GF-D8 (cell line): Measurements from ENCODE around the gene CARD10.
"Not testable (repeated sequence)": the region's sequence is repeated elsewhere in the genome, so short reads cannot be mapped to it uniquely, and the experiment has no call there.

Experiments used
- DNase-seq: peaks from one replicate; lab custom pipeline; 2025; lab: John Stamatoyannopoulos, UW

The CARD10 gene

DNA sequence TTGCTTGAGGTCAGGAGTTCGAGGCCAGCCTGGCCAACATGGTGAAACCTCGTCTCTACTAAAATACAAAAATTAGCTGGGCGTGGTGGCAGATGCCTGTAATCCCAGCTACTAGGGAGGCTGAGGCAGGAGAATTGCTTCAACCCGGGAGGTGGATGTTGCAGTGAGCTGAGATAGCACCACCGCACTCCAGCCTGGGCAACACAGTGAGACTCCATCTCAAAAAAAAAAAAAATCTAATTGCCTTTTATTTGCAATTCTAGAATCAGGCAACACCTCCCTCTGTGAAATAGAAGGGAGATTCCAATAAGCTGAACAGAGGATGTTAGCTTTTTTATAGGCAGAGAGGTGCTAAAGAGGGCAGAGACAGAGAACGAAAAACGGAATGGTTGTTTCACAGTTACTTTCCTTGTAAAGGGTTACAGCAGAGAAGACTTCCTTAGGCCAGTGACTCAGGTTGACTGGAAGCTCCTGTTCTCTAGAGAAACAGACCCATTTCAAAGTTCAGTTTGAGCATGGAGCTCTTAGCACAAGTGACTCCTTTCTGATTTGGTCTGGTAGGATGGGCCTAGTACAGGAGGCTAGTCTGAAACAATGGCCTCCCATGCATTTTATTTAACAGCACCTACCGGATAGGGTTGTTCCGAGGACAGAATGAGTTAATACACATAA lies 8.0 kb upstream of the CARD10 start:
- not testable (repeated sequence) for DNase-seq

DNA sequence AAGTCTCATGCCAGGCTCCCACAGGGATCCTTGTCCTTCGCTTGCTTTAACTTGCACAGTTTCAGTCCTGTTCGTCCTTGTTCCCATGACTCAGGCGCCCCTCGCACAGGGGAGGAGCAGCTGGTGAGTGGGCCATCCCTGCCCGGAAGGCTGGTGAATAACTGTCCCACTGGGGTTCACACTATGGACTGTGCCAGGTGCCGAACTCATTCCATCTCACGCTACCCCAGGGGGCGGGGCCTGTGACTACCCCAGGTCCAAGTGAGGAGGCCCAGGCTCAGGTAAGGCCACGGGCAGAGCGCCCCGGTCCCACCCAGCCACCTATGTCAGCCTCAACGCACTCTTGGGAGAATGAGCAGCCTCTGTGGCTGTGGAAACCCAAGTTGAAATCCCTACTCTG lies 7.2 kb upstream of the CARD10 start:
- no peak for DNase-seq

DNA sequence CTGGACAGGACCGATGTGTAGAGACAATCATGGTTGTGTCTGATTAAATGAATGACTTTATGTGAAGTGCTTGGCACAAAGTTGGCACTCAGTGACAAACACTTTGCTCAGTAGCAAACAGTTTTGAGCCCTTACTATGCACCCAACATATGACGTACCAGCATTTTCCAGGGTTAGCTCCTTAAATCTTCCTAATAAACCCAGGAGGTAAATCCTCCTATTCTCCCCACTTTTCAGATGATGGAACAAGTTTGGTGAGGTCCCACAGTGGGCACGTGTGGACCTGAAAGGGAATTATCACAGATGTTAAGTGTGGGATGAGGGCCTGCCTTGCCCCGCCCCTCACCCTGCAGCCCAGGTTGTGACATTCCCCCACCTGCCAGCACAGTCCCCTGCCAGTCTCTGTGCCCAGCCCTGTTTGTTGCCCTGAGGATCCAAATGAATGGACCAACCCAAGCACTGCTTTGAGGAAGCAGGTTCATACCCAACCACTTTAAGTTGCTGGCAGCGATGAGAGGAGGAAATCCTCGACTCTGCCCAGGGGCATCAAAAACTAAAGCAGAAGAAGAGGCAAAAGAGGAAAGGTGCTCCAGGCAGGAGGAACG lies 6.6 kb upstream of the CARD10 start:
- no peak for DNase-seq

DNA sequence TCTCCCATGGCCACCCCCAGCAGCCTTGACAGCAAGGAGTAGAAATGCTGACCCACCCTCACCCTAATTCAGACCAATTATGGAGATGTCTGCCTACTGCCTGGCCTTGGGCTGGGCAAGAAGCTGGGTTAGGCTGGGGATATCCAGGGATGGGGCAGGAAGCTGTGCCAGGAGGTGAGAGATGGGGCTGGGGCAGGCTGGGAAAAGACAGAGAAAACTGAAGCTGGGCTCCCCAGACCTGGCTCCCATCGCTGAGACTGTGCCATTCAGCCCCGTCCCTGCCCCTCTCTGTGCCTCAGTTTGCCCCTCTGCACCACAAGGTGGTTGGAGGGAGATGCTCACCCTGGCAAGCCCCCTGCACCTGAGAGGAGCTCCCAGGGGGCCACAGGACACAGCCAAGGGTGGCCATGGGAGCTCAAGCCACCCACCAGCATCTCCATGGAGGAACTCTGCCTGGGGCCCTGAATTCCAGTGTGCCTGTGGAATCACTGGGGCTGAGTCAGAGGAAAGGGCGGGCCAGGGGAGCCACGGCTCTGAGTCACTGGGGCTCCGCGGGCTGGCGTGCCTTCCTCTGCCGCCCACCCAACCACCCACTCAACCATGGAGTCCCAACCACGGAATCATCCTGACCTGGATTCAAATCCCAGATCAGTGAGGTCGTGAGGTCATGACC lies 6.0 kb upstream of the CARD10 start:
- DNase-seq = no peak

DNA sequence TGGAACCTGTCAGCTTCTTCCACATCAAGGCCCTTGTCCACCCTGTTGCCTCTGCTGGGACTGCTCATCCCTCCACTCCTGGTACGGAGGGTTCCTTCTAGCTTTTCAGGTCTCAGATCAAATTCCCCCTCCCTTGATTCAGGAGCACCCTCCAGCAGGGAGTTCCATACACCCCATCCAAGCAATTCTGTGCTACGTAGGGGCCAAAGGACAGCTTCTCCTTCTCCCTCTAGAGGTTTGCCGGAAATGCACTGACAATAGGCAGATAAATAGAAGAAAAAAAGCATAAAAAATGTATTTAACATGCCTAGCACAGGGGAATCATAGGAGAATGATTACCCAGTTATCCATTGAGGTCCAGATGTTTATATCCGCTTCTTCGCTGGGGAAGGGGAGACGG lies 3.3 kb upstream of the CARD10 start:
- no peak for DNase-seq

DNA sequence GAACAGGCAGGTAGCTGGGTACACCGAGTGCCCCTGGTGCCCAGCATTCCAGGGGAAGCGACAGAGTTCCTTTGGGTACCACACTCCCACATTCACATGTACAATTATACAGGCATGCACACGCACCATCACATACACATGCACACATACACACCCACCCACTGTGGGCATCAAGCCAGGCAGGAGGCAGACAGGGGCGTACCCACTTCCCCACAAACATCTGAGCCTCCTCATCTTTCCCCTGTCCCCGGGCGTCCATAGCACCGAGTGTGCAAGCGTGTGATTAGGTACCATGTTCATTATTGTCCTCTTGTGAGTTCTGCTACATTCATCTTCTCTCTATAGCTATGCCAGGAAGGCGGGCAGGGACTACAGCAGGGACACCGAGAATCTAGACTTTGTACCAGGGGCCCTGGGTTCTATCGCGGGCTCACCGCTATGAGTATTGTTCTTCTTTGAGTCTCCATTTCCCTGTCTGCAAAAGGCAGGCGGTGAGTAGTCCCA lies 2.1 kb upstream of the CARD10 start:
- DNase-seq = no peak

DNA sequence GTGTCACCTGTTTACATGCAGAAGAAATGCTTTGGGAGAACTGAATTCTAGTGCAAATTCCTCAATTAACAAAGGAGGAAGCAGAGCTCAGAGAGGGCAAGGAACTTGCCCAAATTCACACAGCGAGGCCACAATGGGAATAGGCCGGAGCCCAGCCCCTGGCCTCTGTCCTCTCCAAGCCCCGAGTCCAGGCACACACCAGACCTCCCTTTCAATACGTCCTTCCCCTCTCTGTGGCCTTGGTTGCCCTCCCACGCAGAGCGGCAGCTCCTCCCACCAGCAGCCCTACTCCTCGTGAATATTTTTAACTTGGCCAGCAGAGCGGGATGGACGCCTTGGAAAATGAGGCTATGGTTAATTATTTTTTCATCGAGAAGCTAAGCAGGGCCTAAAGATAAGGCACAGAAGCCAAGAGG lies 1.6 kb upstream of the CARD10 start:
- DNase-seq = no peak

DNA sequence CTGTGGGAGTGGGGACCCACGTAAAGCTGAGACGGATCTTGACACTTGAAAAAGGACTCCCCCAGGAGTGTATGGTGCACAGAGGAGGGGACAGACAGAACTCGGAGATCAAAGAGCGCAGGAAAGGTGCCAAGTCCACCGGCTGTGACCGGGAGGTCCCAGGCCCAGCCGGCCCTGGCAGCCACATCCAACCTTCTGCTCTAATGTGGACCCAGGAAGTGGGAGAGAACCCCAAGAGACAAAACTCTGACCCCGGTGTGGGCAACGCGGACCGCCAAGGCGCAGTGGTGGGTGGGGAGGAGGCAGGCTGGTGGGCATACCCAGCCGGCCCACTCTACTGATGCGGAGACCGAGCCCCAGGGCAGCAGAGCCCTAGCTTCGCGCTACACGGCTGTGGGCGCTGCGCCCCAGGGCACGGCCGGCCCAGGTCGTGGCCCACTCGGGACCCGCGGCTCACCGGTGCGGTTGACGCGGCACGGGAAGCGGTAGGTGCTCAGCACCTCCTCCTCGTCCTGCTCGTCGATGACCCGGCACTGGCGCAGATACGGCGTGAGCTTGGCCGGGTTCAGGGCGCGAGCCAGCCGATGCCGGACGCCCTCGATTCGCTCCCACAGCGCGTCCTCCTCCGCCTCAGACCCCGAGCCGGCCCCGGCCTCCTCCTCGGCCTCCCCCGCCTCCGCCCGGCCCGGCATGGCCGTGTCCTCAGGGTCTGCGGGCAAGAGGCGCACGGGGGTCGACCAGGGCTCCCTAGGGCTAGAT lies 527 bp downstream of the CARD10 start:
- DNase-seq = no peak

DNA sequence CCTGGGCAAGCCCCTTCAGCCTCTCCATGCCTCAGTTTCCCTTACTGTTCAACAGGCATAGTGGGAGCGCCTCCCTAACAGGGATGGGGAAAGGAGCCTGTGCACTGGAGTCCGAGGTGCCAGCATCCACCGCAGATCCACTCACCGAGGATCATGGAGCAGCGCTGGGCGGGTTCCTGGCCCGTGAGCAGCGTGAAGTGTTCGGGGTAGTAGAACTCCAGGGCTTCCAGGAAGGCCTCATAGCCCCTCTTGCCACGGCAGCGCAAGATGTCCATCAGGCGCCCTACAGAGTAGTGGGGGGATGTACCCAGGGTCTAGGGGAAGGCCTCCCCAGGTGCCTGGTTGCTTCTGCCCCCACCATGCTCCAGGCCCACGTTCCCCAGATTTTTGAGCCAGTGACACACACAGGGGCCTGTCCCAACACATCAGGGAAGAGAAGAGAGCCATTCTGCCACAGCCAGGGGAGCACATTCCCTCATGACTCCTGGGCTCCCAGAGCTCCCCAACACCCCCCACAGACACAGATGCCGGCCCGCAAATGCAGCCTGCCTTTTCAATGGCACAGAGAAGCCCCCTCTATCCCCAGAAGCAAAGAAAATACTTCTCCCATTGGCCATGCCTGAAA lies 1.3 kb downstream of the CARD10 start:
- DNase-seq = no peak

DNA sequence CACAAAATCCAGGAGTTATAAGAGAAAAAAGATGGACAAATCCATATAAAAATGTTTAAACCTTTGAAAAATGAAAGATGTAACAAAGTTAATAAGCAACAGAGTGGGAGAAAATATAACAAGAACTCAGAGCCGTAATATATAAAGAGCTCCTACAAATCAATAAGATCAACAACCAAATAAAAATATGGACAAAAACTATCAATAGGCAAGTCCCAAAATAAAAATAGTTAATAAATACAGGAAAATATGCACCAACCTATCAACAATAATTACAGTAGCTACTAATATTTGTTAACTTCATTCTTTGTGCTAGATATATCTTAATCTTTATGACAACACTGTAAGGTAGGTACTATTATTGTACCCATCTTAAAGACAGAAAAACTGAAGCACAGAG lies 2.8 kb downstream of the CARD10 start:
- DNase-seq = no peak

DNA sequence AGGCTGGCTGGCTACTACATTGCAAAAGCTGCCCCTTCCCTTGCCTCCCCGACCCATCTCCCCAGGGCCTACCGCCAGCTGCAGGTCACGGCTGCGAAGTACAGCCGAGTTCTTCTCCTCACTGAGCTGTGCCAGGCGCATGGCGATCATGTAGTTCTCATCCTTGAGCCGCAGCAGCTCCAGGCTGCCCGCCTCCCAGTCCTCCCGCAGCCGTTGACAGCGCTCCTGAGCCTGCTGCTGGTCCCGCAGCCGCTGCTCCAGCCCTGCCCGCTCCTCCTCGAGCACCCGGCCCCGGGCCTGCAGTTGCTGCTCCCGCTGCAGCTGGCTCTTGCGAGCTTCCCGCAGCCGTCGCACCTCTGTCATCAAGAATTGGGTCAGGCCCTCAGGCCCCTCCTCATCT lies 3.3 kb downstream of the CARD10 start:
- DNase-seq = no peak

DNA sequence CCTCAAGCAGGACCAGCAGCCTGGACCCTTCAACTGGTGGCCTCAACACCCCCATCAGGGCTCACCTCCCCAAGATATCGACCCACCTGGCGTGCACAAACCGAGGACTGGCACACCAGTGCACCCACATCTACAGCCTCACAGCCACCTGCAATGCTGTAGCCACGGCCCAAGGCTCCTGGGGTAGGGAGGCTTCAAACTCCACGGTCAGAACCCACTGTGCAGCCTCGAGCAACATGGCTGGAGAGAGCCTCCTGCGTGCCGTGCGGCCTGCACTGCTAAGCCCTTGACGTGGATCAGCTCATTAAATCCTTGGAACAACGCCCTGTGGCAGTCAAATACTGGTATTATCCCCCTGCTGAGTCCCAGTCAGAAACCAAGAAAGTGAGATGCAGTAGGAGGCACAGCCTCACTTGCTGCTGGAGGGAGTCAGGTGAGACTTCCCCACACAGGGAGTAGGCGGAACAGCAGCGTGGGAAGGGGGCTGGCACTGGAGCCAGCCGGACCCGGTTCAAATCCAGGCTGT lies 4.6 kb downstream of the CARD10 start:
- DNase-seq = no peak

DNA sequence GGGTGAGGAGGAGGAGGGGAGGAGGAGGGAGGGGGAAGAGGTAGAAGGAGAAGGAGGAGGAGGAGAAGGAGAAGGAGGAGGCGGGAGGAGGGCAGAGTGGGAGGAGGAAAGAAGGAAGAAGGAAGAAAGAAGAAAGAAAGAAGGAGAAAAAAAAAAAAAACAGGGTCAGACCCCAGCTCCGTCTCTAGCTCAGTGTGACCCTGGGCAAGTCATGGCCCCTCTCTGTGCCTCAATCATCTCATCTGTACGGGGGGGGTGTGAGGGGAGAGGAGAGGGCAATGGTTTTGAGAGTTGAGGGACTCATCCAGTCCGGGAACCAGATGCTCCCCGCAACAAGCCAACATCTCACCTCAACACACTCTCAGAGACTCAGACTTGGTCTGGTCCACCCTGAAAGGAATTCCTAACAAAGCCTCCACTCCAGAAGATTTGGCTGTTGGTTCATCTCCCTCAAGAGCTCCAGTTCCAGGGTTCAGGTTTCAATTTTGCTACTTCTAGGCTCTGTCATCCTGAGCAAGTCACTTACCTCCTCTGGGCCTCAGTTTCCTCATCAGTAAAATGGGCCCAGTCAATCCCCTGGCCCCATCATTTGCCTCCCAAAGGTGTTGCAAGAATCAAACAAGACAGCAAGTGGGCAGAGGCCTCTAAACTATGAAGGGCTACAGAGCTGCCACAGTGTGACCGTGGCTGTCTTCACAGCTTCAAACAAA lies 7.7 kb downstream of the CARD10 start:
- no peak for DNase-seq

DNA sequence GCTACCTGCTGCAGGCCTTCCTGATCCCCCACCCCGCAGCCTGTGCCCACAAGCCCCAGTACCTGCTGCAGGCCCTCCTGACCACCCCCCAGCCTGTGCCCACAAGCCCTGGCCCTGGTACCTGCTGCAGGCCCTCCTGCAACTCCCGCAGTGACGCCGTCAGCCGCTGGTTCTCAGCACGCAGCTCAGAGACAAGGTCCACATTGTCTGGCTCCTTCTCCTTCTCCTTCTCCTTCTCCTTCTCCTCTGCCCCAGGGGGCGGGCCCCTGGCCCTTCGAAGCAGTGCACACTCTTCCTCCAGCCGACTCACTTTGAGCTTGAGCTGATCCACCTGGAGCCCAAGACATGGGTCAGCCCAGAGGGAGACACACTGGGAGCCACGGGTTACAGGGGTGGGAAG lies 9.1 kb downstream of the CARD10 start:
- DNase-seq = no peak

DNA sequence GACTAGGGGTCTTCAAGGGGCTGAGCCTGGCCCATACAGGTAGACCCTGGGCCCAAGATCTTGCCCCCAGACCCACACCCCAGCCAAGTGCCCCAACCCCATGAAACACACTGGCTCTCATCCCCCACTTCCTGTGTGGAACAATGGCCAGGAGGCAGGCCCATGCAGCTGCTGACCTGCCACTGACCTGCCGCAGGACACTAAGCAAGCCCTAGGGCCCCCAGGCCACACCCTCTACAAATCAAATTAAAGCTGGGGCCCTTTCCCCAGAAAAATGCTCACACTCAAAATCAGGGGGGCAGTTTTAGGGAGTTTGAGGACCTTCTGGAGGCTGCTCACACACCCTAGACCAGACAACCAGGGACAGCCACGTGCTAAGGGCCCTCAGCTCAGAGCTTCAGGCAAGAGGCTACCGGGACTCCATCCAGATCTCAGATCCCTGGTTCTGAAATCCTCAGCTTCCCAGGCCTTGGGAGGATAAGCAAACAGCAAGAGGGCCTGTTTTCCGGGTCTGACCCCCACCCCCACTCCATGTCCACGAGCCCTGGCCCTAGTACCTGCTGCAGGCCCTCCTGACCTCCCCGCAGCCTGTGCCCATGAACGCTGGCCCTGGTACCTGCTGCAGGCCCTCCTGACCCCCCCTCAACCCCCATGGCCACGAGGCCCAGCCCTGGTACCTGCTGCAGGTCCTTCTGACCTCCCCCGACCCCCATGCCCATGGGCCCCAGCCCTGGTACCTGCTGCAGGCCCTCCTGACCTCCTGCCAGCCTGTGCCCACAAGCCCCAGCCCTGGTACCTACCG lies 10.0 kb downstream of the CARD10 start:
- no peak for DNase-seq

DNA sequence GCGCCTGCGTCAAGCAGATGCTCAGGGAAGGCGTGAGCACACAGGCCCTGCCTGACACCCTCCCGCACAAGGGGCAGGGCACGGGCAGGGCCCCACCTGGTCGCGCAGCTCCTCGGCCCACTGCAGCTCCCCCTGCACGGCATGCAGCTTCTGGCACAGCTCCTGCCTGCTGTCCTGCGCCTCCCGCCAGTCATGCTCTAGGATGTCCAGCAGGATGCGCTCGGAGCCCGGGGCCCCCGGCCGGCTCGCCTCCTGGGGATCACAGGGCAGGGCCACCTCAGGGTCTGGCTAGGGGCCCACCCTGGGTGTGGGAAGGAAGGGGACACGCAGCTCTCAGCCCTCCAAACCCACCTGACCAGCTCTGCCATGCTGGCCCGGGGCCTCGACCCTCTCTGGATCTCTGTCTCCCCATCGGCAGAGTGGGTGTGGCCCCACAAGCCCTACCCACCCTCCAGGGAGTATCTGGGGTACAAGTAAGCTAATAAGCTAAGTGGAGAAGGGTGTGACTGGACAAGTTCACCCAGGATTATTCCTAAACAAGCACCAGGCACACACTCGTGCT lies 10.7 kb downstream of the CARD10 start:
- DNase-seq = no peak

DNA sequence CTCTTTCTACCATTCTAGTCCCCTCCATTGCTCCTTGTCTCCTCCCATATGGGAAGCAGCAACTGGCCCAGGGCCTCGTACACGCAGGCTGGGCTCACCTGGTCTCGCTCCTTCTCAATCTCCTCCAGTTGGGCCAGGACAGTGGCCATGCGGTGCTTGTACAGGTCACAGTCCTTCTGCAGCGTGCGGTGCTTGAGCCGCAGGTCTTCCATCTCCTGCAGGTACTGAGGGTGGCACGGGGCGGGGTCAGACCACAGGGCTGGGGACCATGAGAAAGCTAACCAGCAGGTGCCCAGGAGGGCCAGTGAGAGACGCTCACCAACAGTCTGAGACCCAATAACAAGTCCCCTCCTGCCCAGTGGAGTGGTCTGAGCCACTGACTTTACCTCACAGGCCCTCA lies 11.5 kb downstream of the CARD10 start:
- DNase-seq = no peak

DNA sequence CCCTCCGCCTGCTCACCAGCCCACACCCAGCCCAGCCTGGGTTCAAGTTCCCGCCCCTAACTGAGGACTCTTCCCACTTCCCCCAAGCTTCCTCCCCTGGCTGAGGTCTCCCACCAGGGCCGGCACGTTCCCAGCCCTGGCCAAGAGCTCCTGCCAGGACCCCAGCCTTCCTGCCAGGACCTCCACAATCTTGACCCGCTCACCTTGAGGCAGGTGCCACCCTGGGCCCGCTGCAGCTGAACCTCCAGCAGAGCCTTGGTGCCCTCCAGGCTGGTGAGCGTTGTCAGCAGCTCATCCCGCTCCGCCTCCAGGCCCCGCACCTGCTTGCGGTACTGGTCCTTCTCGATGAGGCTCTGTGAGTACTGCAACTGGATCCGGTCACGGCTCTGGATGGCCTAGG lies 13.2 kb downstream of the CARD10 start:
- no peak for DNase-seq

DNA sequence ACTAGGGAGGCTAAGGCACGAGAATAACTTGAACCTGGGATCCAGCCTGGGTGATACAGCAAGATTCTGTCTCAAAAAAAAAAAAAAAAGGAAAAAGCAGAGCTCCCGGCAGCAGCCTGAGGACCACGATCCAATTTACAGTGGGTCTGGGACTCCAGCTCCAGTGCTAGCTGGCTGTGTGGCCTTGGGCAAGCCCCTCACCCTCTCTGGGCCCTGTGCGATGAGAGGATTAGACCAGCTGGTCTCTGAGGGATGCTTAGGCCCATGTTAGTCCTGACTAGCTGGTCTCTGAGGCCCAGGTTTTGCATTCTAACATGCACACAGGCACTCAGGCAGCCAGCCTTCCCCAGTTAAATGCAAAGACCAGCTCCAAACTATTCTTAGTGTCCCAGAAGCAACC lies 13.7 kb downstream of the CARD10 start:
- DNase-seq = no peak

DNA sequence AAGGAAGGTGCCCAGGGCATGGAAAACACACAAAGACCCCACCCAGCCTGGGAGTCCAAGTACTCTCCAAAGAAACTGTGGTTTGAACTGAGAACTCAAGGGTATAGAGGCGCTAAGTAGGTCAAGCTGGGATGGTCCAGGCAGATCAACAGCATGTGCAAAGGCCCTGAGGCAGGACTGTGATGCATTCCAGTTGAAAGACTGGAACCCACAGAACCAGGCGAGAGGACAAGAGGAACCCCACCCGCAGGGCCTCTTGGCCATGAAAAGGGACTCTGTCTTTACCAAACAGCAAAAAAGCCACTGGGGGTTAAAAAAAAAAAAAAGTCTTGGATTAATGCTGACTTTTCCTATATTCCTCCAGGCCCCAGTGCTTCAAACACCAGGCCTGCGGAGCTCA lies 14.3 kb downstream of the CARD10 start:
- no peak for DNase-seq
